Measurements from ENCODE around the gene CUX1.

The CUX1 gene

GRCh38 chr7:102089175-102090098 is 272.0 kb downstream of the CUX1 start:
- in situ Hi-C loops (cut with MboI; ENCODE audit: low sequenced_read_pairs) = no loop called here

DNA sequence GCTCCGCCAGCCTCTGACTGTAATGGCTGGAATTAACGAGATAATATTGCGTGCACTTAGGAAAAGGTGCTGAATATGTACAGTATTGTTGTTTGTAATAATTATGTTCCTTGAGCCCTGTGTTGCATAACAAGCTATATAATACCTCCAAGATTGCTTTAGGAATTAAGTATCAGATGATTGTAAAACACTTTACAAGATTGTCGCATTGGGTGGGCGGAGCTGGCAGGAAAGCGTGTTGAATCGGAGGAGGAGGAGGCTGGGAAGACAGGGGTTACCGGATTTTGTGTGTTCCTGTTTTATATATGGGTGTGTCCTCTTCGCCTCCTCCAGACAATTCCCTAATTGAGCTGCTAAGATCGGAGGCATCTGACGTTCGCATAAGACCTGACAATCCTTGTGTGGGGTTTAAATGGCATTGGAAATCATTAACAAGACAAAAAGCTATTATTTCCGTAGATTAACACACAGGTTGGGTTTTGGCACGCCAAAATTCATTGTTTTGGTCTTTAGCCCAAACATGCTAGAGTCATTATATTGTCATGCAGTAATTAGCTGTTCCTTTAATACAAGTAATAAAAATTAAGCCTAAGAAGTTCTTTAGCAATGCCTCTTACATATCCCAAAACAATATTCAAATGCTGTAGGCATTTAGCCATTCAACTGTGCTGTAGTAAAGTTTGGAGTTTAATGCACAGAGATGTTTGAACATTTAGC is 276.3 kb downstream of the CUX1 start:
- in situ Hi-C loops (cut with MboI; ENCODE audit: low sequenced_read_pairs) = no loop called here

DNA sequence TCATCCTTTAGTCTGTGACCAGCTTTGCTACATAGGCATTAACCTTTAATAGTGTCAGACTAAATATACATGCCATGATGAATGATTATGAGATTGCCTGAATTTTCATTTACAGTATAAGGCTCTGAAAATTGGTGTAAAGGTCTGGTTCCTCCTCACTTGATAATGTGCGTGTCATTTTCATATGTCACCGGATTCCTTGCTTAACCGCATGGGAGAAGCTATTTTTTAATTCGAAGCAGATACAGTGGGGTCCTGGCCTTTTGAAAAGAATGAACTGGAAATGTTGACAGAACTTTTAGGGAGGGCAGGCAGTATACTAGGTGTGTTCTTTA is 276.9 kb downstream of the CUX1 start:
- in situ Hi-C loops (cut with MboI; ENCODE audit: low sequenced_read_pairs) = no loop called here

- in situ Hi-C loops (cut with MboI; ENCODE audit: low sequenced_read_pairs) = no loop called here
Measured at GRCh38 chr7:102095321-102096011, 278.0 kb downstream of the CUX1 start.

DNA sequence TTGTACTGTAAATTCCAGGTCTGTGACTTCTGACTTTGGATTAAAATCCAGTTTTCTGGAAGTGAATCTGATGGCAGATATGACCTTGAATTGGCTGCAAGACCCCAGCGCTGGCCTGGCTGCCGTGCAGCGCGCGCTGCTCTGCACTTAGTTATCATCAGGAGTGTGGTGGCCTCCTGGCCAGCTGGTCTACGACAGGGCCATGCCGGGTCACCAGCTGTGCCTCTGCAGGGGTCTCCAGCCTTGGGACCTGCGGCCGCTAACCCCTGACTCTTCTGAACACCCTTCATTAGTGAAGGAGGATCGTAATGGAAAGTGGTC is 278.5 kb downstream of the CUX1 start:
- in situ Hi-C loops (cut with MboI; ENCODE audit: low sequenced_read_pairs) = no loop called here

- in situ Hi-C loops (cut with MboI; ENCODE audit: low sequenced_read_pairs) = no loop called here
Measured at GRCh38 chr7:102096706-102097427, 279.4 kb downstream of the CUX1 start.

DNA sequence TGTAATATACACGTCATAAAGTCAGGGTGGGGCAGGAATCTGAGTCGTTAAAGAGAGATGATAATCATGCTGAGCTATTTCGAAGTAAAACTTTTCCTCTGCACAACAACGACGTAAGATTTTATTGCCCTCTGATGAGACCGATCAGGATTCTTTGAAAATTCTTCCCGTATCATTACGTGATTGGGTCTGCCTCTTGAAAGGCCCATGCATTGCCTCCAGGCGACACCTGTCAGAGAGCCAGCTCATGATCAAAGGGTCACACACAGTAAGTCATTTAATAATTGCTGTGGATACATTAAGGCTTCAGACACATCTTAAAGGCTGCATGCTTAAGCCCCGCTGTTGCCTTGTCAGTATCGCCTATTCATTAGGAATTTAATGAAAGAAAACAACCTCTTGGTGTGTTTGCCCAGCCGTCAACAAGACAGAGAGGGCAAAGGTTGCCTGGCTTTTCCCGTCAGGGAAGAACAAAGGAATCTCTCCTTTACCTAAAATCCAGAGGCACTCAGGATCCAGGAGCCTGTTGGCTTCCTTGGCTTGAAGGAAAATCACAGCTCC is 280.3 kb downstream of the CUX1 start:
- in situ Hi-C loops (cut with MboI; ENCODE audit: low sequenced_read_pairs) = no loop called here

- in situ Hi-C loops (cut with MboI; ENCODE audit: low sequenced_read_pairs) = no loop called here
Measured at GRCh38 chr7:102098986-102099385, 281.6 kb downstream of the CUX1 start.

- in situ Hi-C loops (cut with MboI; ENCODE audit: low sequenced_read_pairs) = no loop called here
Measured at GRCh38 chr7:102099474-102099873, 282.0 kb downstream of the CUX1 start.

DNA sequence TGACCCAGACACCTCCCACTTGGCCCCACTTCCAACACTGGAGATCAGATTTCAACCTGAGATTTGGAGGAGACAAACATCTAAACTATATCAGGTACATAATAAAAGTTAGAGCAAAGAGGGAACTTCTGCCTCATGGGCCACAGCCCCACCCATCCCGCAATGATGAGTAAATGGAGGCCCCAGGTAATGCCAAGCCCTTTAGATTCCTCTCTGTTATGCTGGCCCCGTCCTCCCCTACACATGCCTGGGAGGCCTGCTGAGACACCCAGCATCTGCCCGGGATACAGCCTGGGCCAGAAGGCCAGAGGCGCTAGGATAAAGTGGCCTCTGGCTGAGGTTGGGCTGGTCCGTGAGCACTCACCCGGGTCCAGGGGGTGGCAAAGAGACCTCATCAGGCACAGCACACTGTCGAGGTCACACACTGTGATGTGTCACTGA is 283.7 kb downstream of the CUX1 start:
- in situ Hi-C loops (cut with MboI; ENCODE audit: low sequenced_read_pairs) = no loop called here

DNA sequence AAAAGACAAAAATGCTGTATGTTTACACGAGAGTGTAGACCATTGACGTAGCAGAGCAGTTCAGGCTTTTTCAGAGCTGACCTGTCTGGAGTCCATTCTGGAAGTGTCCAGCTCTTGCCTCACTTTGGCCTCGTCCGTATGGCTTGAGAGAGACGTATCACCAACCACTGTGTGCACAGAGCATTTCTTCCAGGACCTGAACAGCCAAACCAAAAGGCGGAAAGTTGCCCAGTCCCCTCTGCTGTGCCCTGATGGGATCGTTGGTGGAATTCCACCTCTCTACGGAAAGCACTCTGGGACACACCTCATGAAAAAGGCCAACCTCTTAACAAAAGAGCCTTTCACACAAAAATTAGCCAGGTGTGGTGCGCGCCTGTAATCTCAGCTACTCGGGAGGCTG is 284.5 kb downstream of the CUX1 start:
- in situ Hi-C loops (cut with MboI; ENCODE audit: low sequenced_read_pairs) = no loop called here

GRCh38 chr7:102103027-102103372 is 285.6 kb downstream of the CUX1 start:
- in situ Hi-C loops (cut with MboI; ENCODE audit: low sequenced_read_pairs) = no loop called here

- in situ Hi-C loops (cut with MboI; ENCODE audit: low sequenced_read_pairs) = no loop called here
Measured at GRCh38 chr7:102104245-102104644, 286.8 kb downstream of the CUX1 start.

GRCh38 chr7:102106625-102107024 is 289.2 kb downstream of the CUX1 start:
- in situ Hi-C loops (cut with MboI; ENCODE audit: low sequenced_read_pairs) = no loop called here

- in situ Hi-C loops (cut with MboI; ENCODE audit: low sequenced_read_pairs) = no loop called here
Measured at GRCh38 chr7:102107474-102108104, 290.2 kb downstream of the CUX1 start.

GRCh38 chr7:102111061-102112041 is 293.9 kb downstream of the CUX1 start:
- in situ Hi-C loops (cut with MboI; ENCODE audit: low sequenced_read_pairs) = no loop called here

DNA sequence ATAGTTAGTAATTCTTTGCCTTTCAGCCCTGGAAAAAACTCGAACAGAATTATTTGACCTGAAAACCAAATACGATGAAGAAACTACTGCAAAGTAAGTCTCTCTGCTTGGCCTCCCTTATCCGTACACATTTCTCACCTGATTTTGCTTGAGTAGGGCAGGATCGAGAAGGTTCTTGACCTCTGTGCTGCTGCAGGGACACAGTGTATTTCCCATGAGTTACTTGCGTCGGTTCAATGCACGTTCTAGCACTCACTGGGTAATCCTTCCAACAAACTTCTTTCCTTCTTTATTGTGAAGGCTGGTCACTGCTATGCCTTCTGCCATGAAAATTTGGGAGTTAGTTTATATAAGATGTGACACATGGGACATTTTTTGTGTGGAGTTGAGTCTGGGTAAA is 297.8 kb downstream of the CUX1 start:
- in situ Hi-C loops (cut with MboI; ENCODE audit: low sequenced_read_pairs) = no loop called here

DNA sequence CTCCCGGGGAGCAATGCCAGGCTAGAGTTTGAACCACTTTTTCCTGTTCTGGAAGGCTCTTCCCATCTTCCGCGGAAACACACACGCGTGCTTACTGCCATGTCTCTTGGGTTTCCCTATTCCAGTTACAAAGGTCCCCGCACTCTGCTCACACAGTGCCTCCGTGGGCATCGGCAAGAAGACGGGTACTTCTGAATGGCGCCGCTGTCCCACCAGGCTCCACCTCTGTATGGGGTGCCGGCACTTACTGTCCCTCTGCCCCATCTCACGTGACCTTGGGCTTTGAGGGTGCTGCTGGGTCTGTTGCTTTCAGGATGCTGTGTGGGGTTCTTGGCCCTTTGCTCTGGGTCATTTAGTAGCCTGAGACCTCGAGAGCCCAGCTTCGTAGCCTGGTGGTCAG is 298.5 kb downstream of the CUX1 start:
- in situ Hi-C loops (cut with MboI; ENCODE audit: low sequenced_read_pairs) = no loop called here

- in situ Hi-C loops (cut with MboI; ENCODE audit: low sequenced_read_pairs) = no loop called here
Measured at GRCh38 chr7:102117743-102118142, 300.3 kb downstream of the CUX1 start.
